ENCODE measurements around the gene RHOV.

Gene RHOV

GRCh38 chr15:40904552-40905201 is 30.6 kb upstream of the RHOV start:
- DNase-seq (no peak), ATAC-seq (no peak)

- no peak for ATAC-seq
Measured at GRCh38 chr15:40902605-40903561, 28.8 kb upstream of the RHOV start.

GRCh38 chr15:40901053-40901443 is 27.0 kb upstream of the RHOV start:
- DNase-seq (no peak), ATAC-seq (no peak)

More at GRCh38 chr15:40902605-40903561, 28.8 kb upstream of the RHOV start:
- no peak for DNase-seq

- ATAC-seq (no peak), DNase-seq (no peak)
Measured at GRCh38 chr15:40900256-40901052, 26.4 kb upstream of the RHOV start.

- no peak for ATAC-seq
Measured at GRCh38 chr15:40899536-40900207, 25.6 kb upstream of the RHOV start.

GRCh38 chr15:40894681-40895448 is 20.8 kb upstream of the RHOV start:
- DNase-seq (peak; percentile 64), ATAC-seq (peak; percentile 67)

More at GRCh38 chr15:40899536-40900207, 25.6 kb upstream of the RHOV start:
- no peak for DNase-seq

- ATAC-seq (peak; percentile 97), DNase-seq (peak; percentile 100)
Measured at GRCh38 chr15:40893733-40894680, 20.0 kb upstream of the RHOV start, which contains the start of gene VPS18. Gene VPS18 (plus strand): TSS chr15:40894450. CDS start chr15:40894769, 319 bp downstream.

- ATAC-seq (no peak), DNase-seq (no peak)
Measured at GRCh38 chr15:40893019-40893670, 19.1 kb upstream of the RHOV start.

GRCh38 chr15:40892447-40893012 is 18.5 kb upstream of the RHOV start:
- DNase-seq (no peak), ATAC-seq (no peak)

- DNase-seq (peak; percentile 37), ATAC-seq (no peak)
Measured at GRCh38 chr15:40891810-40892446, 17.9 kb upstream of the RHOV start.

- no peak for ATAC-seq
Measured at GRCh38 chr15:40891138-40891537, 17.1 kb upstream of the RHOV start.

GRCh38 chr15:40889112-40889511 is 15.1 kb upstream of the RHOV start:
- no peak for ATAC-seq
- DNase-seq = no peak

More at GRCh38 chr15:40891138-40891537, 17.1 kb upstream of the RHOV start:
- no peak for DNase-seq

- no peak for ATAC-seq
- DNase-seq = no peak
Measured at GRCh38 chr15:40886586-40886985, 12.6 kb upstream of the RHOV start.

GRCh38 chr15:40881351-40881750 is 7.3 kb upstream of the RHOV start:
- no peak for ATAC-seq
- DNase-seq = no peak

- no peak for DNase-seq
- peak; percentile 25 for ATAC-seq
Measured at GRCh38 chr15:40879609-40880008, 5.6 kb upstream of the RHOV start.

- DNase-seq = peak; percentile 35
- peak; percentile 82 for ATAC-seq
Measured at GRCh38 chr15:40878785-40879184, 4.8 kb upstream of the RHOV start.

GRCh38 chr15:40877694-40878093 is 3.7 kb upstream of the RHOV start:
- ATAC-seq = no peak

GRCh38 chr15:40875991-40876730 is 2.1 kb upstream of the RHOV start:
- no peak for DNase-seq
- ATAC-seq = no peak

More at GRCh38 chr15:40877694-40878093, 3.7 kb upstream of the RHOV start:
- DNase-seq = no peak
